Activated naive CD8-positive, alpha-beta T cell treated with anti-CD3 and anti-CD28 coated beads, Interleukin-2, amount 10 ng/mL, durations not matched to agents 7 days and 5 days (primary cell): ENCODE measurements around the gene SLC48A1. TPM values are rescaled to one million over a fixed set of nuclear protein-coding genes. Genes with fewer than 3 reads are reported as not detected.

Experiments
- ATAC-seq: fragments of 150-1000 bp; cut with Tn5 transposase; one replicate; pipeline ENCODE4 v1.10.0; 2021; ENCODE audit warnings: low read depth, moderate library complexity
- POLR2A ChIA-PET: fragments of 350-600 bp; sonication (Branson Sonifier 250); formaldehyde crosslinking; loops from one replicate; lab custom pipeline; 2021; ENCODE audit warnings: antibody characterized with exemption; lab: Charles Lee
- DNase-seq: peaks from one replicate; pipeline ENCODE4 v3.0.0; 2021
- H3K27ac Mint-ChIP-seq: one replicate; pipeline ENCODE4 v1.8.0; 2022; ENCODE audit warnings: mild to moderate bottlenecking, mixed read lengths
- H3K27me3 Mint-ChIP-seq: one replicate; pipeline ENCODE4 v1.8.0; 2022; ENCODE audit warnings: mild to moderate bottlenecking, moderate library complexity, mixed read lengths
- H3K36me3 Mint-ChIP-seq: one replicate; pipeline ENCODE4 v1.8.0; 2021; ENCODE audit warnings: mild to moderate bottlenecking, mixed read lengths
- H3K4me1 Mint-ChIP-seq: one replicate; pipeline ENCODE4 v1.8.0; 2021; ENCODE audit warnings: mixed read lengths
- H3K4me3 Mint-ChIP-seq: one replicate; pipeline ENCODE4 v1.8.0; 2022; ENCODE audit warnings: mild to moderate bottlenecking, moderate library complexity, mixed read lengths
- H3K9me3 Mint-ChIP-seq: one replicate; pipeline ENCODE4 v1.8.0; 2021; ENCODE audit warnings: mixed read lengths
- total RNA-seq, 2 experiments: library from RNA; stranded (reverse); gene quantifications; one replicate each; pipeline ENCODE4 v1.2.3, GENCODE V29; 2021

The SLC48A1 gene
- total RNA-seq, 2 experiments from 2014 or later: 13.4 to 13.9 TPM

GRCh38 chr12:47787596-47788319, 14.7 kb downstream of the SLC48A1 start:
- Mint-ChIP-seq H3K9me3 (no peaks in the 10 kb centered on the region), H3K27ac (no peak overlapping the region), H3K36me3 (peaks cover 27% of the 10 kb centered on the region), H3K4me1 (peaks cover 2% of the 10 kb centered on the region), H3K27me3 (no peaks in the 10 kb centered on the region), H3K4me3 (no peak overlapping the region)
- POLR2A ChIA-PET: interaction anchor here (1.1 kb wide), 1 partner anchor 17 kb away, joined by 4 read pairs; no protein-coding TSS in a partner anchor
- no peak for DNase-seq
- ATAC-seq: no peak

GRCh38 chr12:47789141-47789540, 16.1 kb downstream of the SLC48A1 start:
- Mint-ChIP-seq H3K4me3 (no peak overlapping the region), H3K27ac (no peak overlapping the region), H3K4me1 (peaks cover 3% of the 10 kb centered on the region), H3K9me3 (no peaks in the 10 kb centered on the region), H3K36me3 (peaks cover 31% of the 10 kb centered on the region), H3K27me3 (no peaks in the 10 kb centered on the region)
- POLR2A ChIA-PET: interaction anchor here (1.1 kb wide), 1 partner anchor 15 kb away, joined by 4 read pairs; no protein-coding TSS in a partner anchor
- DNase-seq (no peak), ATAC-seq (no peak)

- ATAC-seq (no peak), DNase-seq (no peak)
- Mint-ChIP-seq H3K36me3 (peaks cover 26% of the 10 kb centered on the region), H3K4me3 (no peak overlapping the region), H3K27me3 (no peaks in the 10 kb centered on the region), H3K9me3 (no peaks in the 10 kb centered on the region), H3K4me1 (peaks cover 3% of the 10 kb centered on the region), H3K27ac (no peak overlapping the region)
- POLR2A ChIA-PET: interaction anchor here (1.0 to 1.7 kb wide), 2 partner anchors 20 to 28 kb away, joined by 4 to 5 read pairs; no protein-coding TSS in a partner anchor
These were observed 16.9 kb downstream of the SLC48A1 start for GRCh38 chr12:47789712-47790489.

- Mint-ChIP-seq H3K36me3 (peaks cover 25% of the 10 kb centered on the region), H3K4me1 (peaks cover 3% of the 10 kb centered on the region), H3K27ac (no peak overlapping the region), H3K9me3 (no peaks in the 10 kb centered on the region), H3K4me3 (no peak overlapping the region), H3K27me3 (no peaks in the 10 kb centered on the region)
- POLR2A ChIA-PET: interaction anchor here (0.5 to 1.7 kb wide), 5 partner anchors 15 to 48 kb away, joined by 3 to 5 read pairs (median 4); no protein-coding TSS in a partner anchor
- DNase-seq (no peak), ATAC-seq (no peak)
These were observed 17.8 kb downstream of the SLC48A1 start for GRCh38 chr12:47790676-47791350.

- DNase-seq (no peak), ATAC-seq (no peak)
- POLR2A ChIA-PET: interaction anchor here (1.0 to 1.7 kb wide), 3 partner anchors 17 to 47 kb away, joined by 3 to 5 read pairs (median 4); no protein-coding TSS in a partner anchor
- no peaks in the 10 kb centered on the region for H3K9me3 Mint-ChIP-seq
- peaks cover 25% of the 10 kb centered on the region for H3K36me3 Mint-ChIP-seq
- H3K4me1 Mint-ChIP-seq: peaks cover 3% of the 10 kb centered on the region
- no peak overlapping the region for H3K4me3 Mint-ChIP-seq
- no peaks in the 10 kb centered on the region for H3K27me3 Mint-ChIP-seq
- no peak overlapping the region for H3K27ac Mint-ChIP-seq
These were observed 18.3 kb downstream of the SLC48A1 start for GRCh38 chr12:47791351-47791746.

GRCh38 chr12:47791874-47792273, 18.8 kb downstream of the SLC48A1 start:
- POLR2A ChIA-PET: interaction anchor here (1.3 to 1.5 kb wide), 2 partner anchors 25 to 47 kb away, joined by 3 read pairs; no protein-coding TSS in a partner anchor
- ATAC-seq: no peak

GRCh38 chr12:47793015-47793681, 20.1 kb downstream of the SLC48A1 start:
- H3K4me3 Mint-ChIP-seq: no peak overlapping the region
- peaks cover 28% of the 10 kb centered on the region for H3K36me3 Mint-ChIP-seq

More at GRCh38 chr12:47791874-47792273, 18.8 kb downstream of the SLC48A1 start:
- DNase-seq: no peak
- Mint-ChIP-seq H3K27me3 (no peaks in the 10 kb centered on the region), H3K27ac (no peak overlapping the region), H3K9me3 (no peaks in the 10 kb centered on the region), H3K36me3 (peaks cover 25% of the 10 kb centered on the region), H3K4me3 (no peak overlapping the region), H3K4me1 (peaks cover 3% of the 10 kb centered on the region)

GRCh38 chr12:47794679-47795078, 21.6 kb downstream of the SLC48A1 start:
- POLR2A ChIA-PET: interaction anchor here (17.7 kb wide), 1 partner anchor 23 kb away, joined by 428 read pairs; the partner anchor contains the start of gene HDAC7
- Mint-ChIP-seq H3K36me3 (peaks cover 27% of the 10 kb centered on the region), H3K27me3 (no peaks in the 10 kb centered on the region), H3K9me3 (no peaks in the 10 kb centered on the region), H3K27ac (peak overlapping the region; percentile 62), H3K4me1 (peaks cover 14% of the 10 kb centered on the region), H3K4me3 (no peak overlapping the region)
- ATAC-seq (no peak), DNase-seq (no peak)

More at GRCh38 chr12:47793015-47793681, 20.1 kb downstream of the SLC48A1 start:
- H3K27ac Mint-ChIP-seq: no peak overlapping the region
- H3K4me1 Mint-ChIP-seq: peaks cover 4% of the 10 kb centered on the region
- no peak for DNase-seq
- no peak for ATAC-seq
- POLR2A ChIA-PET: interaction anchor here (1.3 kb wide), 1 partner anchor 24 kb away, joined by 3 read pairs; no protein-coding TSS in a partner anchor
- no peaks in the 10 kb centered on the region for H3K27me3 Mint-ChIP-seq
- H3K9me3 Mint-ChIP-seq: no peaks in the 10 kb centered on the region

- peaks cover 17% of the 10 kb centered on the region for H3K4me1 Mint-ChIP-seq
- no peak for ATAC-seq
- H3K9me3 Mint-ChIP-seq: no peaks in the 10 kb centered on the region
- peaks cover 26% of the 10 kb centered on the region for H3K36me3 Mint-ChIP-seq
- DNase-seq: no peak
- no peak overlapping the region for H3K27ac Mint-ChIP-seq
- no peak overlapping the region for H3K4me3 Mint-ChIP-seq
- no peaks in the 10 kb centered on the region for H3K27me3 Mint-ChIP-seq
- POLR2A ChIA-PET: interaction anchor here (17.7 kb wide), 1 partner anchor 22 kb away, joined by 428 read pairs; the partner anchor contains the start of gene HDAC7
These were observed 22.2 kb downstream of the SLC48A1 start for GRCh38 chr12:47795121-47795813.

GRCh38 chr12:47795814-47796411, 22.9 kb downstream of the SLC48A1 start:
- peaks cover 25% of the 10 kb centered on the region for H3K36me3 Mint-ChIP-seq

GRCh38 chr12:47797441-47797840, 24.4 kb downstream of the SLC48A1 start:
- H3K27me3 Mint-ChIP-seq: no peaks in the 10 kb centered on the region
- DNase-seq (peak; percentile 61), ATAC-seq (peak; percentile 71)
- H3K4me3 Mint-ChIP-seq: no peak overlapping the region
- POLR2A ChIA-PET: interaction anchor here (0.7 to 18.4 kb wide), 4 partner anchors 12 to 53 kb away, joined by 4 to 465 read pairs (median 228); partner anchors contain the start of gene HDAC7
- no peaks in the 10 kb centered on the region for H3K9me3 Mint-ChIP-seq
- H3K4me1 Mint-ChIP-seq: peaks cover 36% of the 10 kb centered on the region
- H3K27ac Mint-ChIP-seq: peak overlapping the region; percentile 88
- peaks cover 25% of the 10 kb centered on the region for H3K36me3 Mint-ChIP-seq

More at GRCh38 chr12:47795814-47796411, 22.9 kb downstream of the SLC48A1 start:
- ATAC-seq (no peak), DNase-seq (no peak)
- H3K4me1 Mint-ChIP-seq: peaks cover 21% of the 10 kb centered on the region
- peak overlapping the region; percentile 48 for H3K27ac Mint-ChIP-seq
- no peak overlapping the region for H3K4me3 Mint-ChIP-seq
- H3K27me3 Mint-ChIP-seq: no peaks in the 10 kb centered on the region
- POLR2A ChIA-PET: interaction anchor here (17.7 kb wide), 1 partner anchor 21 kb away, joined by 428 read pairs; the partner anchor contains the start of gene HDAC7
- H3K9me3 Mint-ChIP-seq: no peaks in the 10 kb centered on the region
